ENCODE data around the gene PLA2R1.
A peak's percentile ranks its signal among the peaks of the same experiment; 100 is the strongest.
"Not testable (repeated sequence)": the region's sequence is repeated elsewhere in the genome, so short reads cannot be mapped to it uniquely, and the experiment has no call there.

PLA2R1 gene

DNA sequence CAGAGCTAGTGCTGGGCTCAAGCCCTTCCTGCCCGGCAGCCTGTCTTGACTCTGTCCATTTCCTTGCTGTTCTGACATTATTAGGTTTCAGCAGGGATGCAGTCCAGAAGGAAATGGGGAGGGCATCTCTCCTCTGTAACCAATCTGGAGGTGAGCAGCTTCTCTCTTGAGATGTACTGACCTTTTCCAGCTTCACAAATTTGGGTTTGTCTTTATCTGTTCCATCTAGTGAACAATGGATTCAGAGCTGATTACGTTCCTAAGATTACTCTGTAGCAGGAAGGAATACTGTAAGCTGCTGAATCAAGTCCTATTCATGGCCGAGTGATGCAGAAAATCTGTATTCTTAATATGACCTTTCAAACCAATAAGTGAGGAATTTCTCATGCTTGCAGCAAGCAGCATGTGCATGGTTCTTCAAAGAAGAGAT lies 11.0 kb downstream of the PLA2R1 start:
- Mint-ChIP-seq H3K4me3 (no peak overlapping the region), H3K27ac (no peak overlapping the region), H3K9me3 (no peaks in the 10 kb centered on the region), H3K4me1 (peaks cover 13% of the 10 kb centered on the region), H3K36me3 (no peaks in the 10 kb centered on the region)
- ATAC-seq, result no peak
- DNase-seq (ENCODE audit: low spot score in 2 of 2), result no peak

DNA sequence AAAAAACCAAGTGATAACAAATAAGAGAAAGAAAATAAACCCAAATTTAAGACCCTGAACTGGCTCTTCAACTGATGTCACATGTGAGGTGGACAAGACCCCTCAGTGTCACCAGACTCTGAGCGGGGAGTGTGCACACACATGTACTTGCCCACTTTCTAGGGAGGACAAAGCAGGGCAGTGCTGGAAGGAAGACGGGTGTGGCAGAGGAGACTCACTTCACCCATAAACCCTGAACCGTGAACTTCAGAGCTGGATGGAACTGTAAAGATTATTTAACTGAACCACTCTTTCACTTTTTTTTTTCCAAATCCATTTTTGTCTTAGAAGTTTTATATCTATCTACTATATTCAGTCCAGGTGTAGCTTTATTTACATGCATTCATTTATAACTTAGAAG lies 12.3 kb downstream of the PLA2R1 start:
- Mint-ChIP-seq H3K36me3 (no peaks in the 10 kb centered on the region), H3K4me3 (no peak overlapping the region), H3K9me3 (no peaks in the 10 kb centered on the region), H3K27ac (no peak overlapping the region), H3K4me1 (peaks cover 13% of the 10 kb centered on the region)
- no peak for DNase-seq (ENCODE audit: low spot score in 2 of 2)
- no peak for ATAC-seq

DNA sequence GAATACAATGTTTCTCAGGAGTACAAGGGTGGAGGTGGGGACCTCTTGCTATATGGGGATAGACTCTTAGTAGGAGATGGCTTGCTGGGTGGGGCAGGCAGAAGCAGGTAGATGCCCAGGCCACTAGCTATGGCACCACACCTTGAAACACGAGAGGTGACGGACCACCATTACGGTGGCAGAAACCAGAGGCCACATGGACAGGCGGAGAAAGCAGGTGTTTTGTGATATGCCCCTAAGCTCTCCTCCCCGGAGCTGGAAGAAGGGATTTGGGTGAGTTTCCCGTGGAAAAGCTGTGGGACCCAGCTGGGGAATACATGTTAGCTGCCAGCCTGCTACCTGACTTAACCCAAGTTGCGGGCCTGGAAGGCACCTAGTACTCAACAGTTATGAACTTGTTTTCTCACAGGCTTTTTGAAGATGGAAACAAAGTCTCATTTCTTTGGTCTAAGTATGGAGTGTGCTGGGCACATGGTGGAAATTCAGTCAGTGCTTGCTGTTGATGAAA lies 16.7 kb downstream of the PLA2R1 start:
- Mint-ChIP-seq H3K36me3 (no peaks in the 10 kb centered on the region), H3K27ac (no peak overlapping the region), H3K4me1 (no peaks in the 10 kb centered on the region), H3K4me3 (no peak overlapping the region), H3K9me3 (no peaks in the 10 kb centered on the region)
- DNase-seq (ENCODE audit: low spot score in 2 of 2) (no peak), ATAC-seq (no peak)

DNA sequence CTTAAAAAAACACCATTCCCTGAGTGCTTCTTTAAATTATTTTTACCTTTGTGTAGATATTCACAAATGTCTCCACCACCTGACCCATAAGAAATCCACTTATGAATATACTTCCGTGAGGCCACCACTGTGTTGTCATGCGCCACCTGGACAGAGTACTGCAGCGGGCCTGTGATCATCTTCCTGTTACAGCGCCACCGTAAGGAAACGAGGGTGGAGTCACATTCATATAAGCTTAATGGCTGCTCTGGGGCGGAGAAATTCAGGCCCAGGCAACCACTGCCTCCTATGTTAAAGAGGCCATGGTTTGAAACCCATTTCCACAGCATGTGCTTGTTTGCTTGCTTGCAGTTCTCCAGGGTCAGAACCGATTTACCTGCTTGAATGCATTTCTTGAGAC lies 17.7 kb downstream of the PLA2R1 start:
- Mint-ChIP-seq H3K27ac (no peak overlapping the region), H3K9me3 (no peaks in the 10 kb centered on the region), H3K4me1 (no peaks in the 10 kb centered on the region), H3K36me3 (no peaks in the 10 kb centered on the region), H3K4me3 (no peak overlapping the region)
- ATAC-seq (no peak), DNase-seq (ENCODE audit: low spot score in 2 of 2) (no peak)

DNA sequence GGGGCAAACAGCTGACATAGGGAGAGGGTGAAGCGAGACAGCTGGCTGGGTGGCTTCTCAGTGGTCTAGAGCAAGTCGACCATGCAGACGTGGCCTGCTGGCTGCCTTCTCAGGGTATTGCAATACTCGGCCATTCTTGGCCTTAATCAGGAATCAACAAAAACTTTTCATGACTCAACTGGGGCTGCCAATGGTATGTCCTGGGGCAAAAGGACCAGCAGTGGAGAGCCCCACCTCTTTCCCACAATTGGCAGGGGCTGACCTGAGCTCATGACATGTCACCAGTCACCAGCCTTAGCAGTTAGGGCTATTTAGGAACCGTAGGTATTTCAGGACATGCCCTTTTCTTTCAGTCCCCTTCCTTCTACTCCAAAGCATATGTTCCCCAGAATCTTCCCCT lies 19.1 kb downstream of the PLA2R1 start:
- DNase-seq (ENCODE audit: low spot score in 2 of 2), result no peak
- no peak overlapping the region for H3K27ac Mint-ChIP-seq
- H3K4me1 Mint-ChIP-seq, result no peaks in the 10 kb centered on the region
- no peak for ATAC-seq
- no peaks in the 10 kb centered on the region for H3K36me3 Mint-ChIP-seq
- H3K4me3 Mint-ChIP-seq, result no peak overlapping the region
- H3K9me3 Mint-ChIP-seq, result no peaks in the 10 kb centered on the region

DNA sequence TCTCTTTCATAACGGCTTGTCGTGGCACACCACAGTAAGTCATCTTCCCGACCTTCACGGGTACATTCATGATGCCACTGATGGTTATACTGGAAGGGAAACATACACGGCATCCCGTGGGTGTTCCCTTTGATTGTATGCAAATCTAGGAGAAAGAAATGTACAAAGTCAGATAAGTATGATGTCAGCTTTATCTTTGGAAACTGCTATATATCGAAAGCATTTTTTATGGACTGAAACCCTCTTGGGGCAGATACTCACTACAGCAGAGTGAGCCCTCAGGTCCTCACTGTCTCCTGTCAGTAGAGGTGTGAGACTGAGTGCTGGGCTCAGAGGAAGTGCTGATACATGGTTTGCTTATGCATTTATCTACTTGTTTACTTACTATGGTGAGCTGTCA lies 20.4 kb downstream of the PLA2R1 start:
- H3K4me1 Mint-ChIP-seq, result no peaks in the 10 kb centered on the region
- no peak overlapping the region for H3K4me3 Mint-ChIP-seq
- H3K9me3 Mint-ChIP-seq, result no peaks in the 10 kb centered on the region

DNA sequence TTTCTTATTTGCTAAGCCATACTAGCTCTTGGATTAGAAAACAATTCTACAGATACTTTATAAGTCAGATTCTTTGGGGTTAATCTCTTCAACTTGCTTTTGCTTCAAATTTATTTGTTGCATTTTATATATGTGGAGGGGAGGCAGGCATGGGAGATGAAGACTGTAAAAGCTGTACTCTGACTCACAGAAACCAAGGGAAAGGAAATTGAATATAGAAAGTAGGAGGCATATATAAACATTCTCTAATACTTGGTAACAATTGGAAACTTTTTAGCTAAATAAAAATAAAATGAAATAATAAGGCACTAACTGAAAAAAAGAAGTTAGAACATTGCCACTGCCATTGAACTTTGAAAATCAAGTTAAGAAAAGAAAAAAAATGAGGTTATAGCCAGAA lies 21.3 kb downstream of the PLA2R1 start:
- H3K4me3 Mint-ChIP-seq, result no peak overlapping the region
- no peak for DNase-seq (ENCODE audit: low spot score in 2 of 2)
- no peaks in the 10 kb centered on the region for H3K36me3 Mint-ChIP-seq
- no peak overlapping the region for H3K27ac Mint-ChIP-seq
- no peak for ATAC-seq
- H3K9me3 Mint-ChIP-seq, result no peaks in the 10 kb centered on the region
- H3K4me1 Mint-ChIP-seq, result no peaks in the 10 kb centered on the region

More for the DNA sequence above, 20.4 kb downstream of the PLA2R1 start:
- DNase-seq (ENCODE audit: low spot score in 2 of 2) (no peak), ATAC-seq (peak; percentile 96)
- no peak overlapping the region for H3K27ac Mint-ChIP-seq
- H3K36me3 Mint-ChIP-seq, result no peaks in the 10 kb centered on the region

DNA sequence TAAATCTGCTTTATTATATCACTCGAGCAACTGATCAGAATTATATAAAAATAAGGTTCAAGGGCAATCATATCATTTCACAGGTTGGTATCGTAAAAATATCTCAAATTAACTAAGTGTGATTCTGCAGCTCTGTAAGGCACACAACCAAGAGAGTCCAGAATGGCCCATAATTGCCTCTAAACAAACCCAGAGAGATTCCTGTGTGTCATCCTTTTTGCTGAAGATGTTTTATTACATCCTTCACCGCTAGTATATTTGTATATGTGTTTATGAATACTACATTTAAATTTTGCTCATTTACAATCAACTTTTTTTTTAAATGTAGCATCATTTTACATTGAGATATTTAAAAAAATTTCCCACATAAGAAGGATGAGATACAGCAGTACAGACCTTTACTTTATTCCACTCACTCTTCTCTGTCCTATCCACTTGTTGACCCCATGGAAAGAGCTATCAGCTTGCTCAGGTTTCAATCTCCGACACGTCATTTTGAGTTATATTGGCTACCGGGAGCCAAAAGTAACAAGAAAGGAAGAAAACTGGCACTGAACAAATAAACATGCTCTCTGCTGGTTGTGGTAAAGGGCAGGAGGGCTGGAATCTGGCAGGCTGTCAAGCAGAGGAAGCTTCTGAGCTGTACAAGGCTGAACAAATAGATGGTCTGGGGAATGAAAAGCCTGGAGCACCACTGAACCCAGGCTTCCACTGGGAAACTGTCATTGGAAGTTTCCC lies 23.1 kb downstream of the PLA2R1 start:
- no peak overlapping the region for H3K27ac Mint-ChIP-seq
- DNase-seq (ENCODE audit: low spot score in 2 of 2) (no peak), ATAC-seq (no peak)
- H3K4me1 Mint-ChIP-seq, result no peaks in the 10 kb centered on the region
- H3K9me3 Mint-ChIP-seq, result no peaks in the 10 kb centered on the region
- H3K4me3 Mint-ChIP-seq, result no peak overlapping the region
- no peaks in the 10 kb centered on the region for H3K36me3 Mint-ChIP-seq

DNA sequence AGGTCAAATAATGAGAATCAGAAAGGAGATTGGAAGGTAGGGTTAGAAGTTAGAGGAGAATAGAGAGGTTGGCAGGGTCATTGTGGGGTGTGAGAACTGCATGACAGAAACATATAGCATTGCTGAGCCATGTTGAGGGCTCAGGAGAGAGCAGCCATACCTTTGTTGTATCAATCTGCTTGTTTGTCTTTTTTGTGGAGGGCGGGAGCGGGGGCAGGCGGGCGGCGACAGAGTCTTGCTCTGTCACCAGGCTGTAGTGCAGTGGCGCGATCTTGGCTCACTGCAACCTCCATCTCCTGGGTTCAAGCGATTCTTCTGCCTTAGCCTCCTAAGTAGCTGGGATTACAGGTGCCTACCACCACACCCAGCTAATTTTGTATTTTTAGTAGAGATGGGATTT lies 23.8 kb downstream of the PLA2R1 start:
- not testable (repeated sequence) for DNase-seq (ENCODE audit: low spot score in 2 of 2); H3K4me3 Mint-ChIP-seq; H3K4me1 Mint-ChIP-seq; H3K27ac Mint-ChIP-seq; ATAC-seq; H3K36me3 Mint-ChIP-seq; H3K9me3 Mint-ChIP-seq

DNA sequence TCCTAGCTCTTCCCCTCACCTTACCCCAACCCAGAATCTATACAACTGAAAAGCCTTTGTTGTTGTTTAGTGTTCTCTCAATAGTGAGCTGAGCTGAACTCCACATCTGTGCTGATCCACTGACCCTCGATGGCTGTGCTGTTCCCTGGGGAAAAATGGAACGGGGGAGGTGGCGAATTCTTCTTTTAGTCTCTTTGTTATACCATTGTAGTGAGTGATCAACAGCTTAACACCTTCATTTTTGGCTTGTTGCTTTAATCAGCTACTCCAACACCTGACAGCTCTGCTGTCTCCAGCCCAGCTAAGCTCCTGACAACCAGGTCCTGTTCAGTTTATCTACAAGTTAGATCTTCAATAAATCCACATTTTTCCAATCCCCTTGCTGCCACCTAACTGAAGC lies 25.7 kb downstream of the PLA2R1 start:
- Mint-ChIP-seq H3K4me3 (no peak overlapping the region), H3K4me1 (no peaks in the 10 kb centered on the region), H3K27ac (no peak overlapping the region), H3K9me3 (no peaks in the 10 kb centered on the region), H3K36me3 (no peaks in the 10 kb centered on the region)
- ATAC-seq (no peak), DNase-seq (ENCODE audit: low spot score in 2 of 2) (no peak)

DNA sequence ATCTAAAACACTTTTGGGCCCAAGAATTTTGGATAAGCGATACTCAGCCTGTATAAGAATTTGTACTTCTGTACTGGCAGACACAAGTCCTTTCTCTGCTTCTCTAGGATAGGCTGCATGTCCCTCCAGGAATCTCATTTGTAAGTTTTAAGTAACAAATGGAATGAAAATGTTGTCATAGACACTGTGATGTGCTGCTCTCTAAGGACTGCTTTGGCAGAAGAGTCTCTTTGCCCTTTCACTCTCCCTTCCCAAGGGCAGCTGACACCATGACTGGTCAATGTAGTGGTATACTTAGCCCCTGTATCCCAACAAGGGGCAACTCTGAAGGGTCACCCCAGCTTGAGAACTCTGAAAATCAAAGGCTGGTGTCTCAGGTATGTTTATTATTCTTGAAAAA lies 27.3 kb downstream of the PLA2R1 start:
- Mint-ChIP-seq H3K4me1 (no peaks in the 10 kb centered on the region), H3K36me3 (no peaks in the 10 kb centered on the region), H3K4me3 (no peak overlapping the region), H3K27ac (no peak overlapping the region), H3K9me3 (no peaks in the 10 kb centered on the region)
- no peak for DNase-seq (ENCODE audit: low spot score in 2 of 2)
- no peak for ATAC-seq

DNA sequence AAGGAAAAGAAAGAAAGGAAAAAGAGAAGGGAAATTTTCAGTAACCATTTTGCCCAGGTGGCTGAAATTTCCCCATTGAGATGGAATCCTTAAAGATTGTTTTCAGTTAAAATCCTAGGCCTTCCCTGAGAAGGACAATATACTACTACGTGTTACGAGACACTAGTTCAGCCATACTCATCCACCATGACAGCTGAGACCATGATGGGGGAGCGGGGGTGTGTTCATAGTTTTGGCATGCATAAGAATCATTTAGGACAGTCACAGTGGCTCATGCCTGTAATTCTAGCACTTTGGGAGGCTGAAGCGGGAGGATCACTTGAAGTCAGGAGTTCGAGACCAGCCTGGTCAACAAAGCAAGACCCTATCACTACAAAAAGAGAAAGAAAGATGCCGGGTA lies 28.0 kb downstream of the PLA2R1 start:
- DNase-seq (ENCODE audit: low spot score in 2 of 2), result no peak
- no peak for ATAC-seq
- no peak overlapping the region for H3K27ac Mint-ChIP-seq
- H3K9me3 Mint-ChIP-seq, result no peaks in the 10 kb centered on the region
- no peaks in the 10 kb centered on the region for H3K36me3 Mint-ChIP-seq
- no peak overlapping the region for H3K4me3 Mint-ChIP-seq
- no peaks in the 10 kb centered on the region for H3K4me1 Mint-ChIP-seq

DNA sequence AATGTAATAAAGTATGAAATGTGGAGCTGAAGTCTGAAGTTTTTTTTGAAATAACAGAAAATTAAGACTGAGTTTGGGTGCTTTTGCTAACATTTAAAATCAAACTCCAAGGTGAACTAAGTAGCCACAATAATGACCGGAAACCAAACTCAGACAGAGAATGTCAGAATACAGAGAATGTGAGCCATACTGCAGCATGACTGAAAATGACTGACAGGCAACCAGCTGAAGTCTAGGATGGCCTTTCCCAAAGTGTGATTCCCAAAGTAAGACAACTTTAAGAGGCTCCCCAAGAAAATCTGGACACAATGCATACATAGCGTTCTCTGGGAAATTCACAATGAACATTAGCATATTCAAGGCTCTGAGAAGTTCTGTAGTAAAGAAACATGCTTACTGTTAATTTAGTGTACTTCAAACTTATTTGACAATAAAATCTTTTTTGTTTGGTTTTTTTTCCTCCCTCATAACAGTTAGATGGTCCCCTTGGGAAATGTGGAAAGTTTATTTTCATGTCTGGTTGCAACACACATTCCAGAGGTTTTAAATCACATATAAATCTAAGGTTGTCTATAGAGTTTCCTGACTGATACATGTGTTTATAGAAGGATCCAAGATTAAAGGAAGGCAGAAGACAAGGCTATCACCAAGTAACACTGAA lies 28.6 kb downstream of the PLA2R1 start:
- H3K4me3 Mint-ChIP-seq, result no peak overlapping the region
- H3K4me1 Mint-ChIP-seq, result no peaks in the 10 kb centered on the region
- H3K9me3 Mint-ChIP-seq, result no peaks in the 10 kb centered on the region
- DNase-seq (ENCODE audit: low spot score in 2 of 2) (no peak), ATAC-seq (peak; percentile 28)
- no peaks in the 10 kb centered on the region for H3K36me3 Mint-ChIP-seq
- H3K27ac Mint-ChIP-seq, result no peak overlapping the region

DNA sequence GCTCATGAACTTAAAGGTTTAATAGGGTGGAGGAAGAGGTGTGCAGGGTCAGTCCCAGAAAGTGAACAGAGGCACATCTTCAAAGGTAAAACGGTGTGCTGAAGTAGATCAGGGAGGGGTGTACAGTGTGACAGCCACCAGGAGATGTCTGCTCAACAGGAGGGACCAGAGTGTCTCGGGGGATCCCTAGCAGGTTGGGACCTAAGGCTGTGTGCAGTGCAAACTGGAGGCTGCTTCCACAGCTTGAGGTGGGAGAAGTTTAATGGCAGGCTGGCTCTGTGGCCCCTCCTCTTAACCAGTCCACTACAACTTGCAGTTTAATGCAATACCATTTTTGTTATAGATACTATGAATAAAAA lies 33.2 kb downstream of the PLA2R1 start:
- ATAC-seq (no peak), DNase-seq (ENCODE audit: low spot score in 2 of 2) (no peak)
- no peaks in the 10 kb centered on the region for H3K9me3 Mint-ChIP-seq
- no peak overlapping the region for H3K27ac Mint-ChIP-seq
- H3K4me1 Mint-ChIP-seq, result no peaks in the 10 kb centered on the region
- no peaks in the 10 kb centered on the region for H3K36me3 Mint-ChIP-seq
- no peak overlapping the region for H3K4me3 Mint-ChIP-seq

DNA sequence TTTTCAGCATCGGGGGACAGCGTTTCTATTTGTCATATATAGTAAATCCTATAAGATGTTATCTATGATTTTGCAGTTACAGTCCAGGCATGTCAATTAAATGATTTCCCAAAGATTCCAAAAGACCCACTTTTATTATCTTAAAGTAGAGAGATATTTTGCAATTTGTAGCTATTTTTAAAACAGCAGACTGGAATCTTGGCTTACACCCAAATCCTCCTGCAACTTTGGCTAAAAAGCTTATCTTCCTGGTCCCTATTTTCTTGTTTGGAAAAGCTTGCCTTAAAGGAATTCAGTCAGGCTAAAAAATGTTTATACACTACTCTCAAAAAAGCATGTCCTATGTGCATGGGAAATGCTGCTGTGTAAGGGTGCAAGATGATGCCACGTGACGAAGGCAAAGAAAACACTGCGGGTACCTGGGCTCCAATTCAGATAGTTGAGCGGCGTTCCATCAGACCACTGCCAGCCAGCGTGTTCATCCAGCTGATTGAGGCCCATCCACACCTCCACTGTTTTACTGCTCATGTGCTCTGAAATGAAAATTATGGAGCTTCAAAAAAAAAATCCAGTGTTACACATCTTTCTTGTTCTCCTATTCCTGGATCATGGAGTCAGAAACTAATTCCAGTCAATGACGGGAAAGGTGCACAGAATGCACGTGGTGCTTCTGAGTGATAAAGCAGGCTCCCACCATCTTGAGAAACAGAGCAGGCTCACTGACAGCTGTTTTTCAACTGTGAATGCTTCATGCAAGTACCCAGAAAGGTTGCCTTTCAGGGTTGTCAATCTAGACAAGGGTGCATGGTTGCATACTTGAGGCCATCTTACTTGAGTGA lies 33.8 kb downstream of the PLA2R1 start:
- DNase-seq (ENCODE audit: low spot score in 2 of 2) (no peak), ATAC-seq (no peak)
- no peak overlapping the region for H3K27ac Mint-ChIP-seq
- H3K9me3 Mint-ChIP-seq, result no peaks in the 10 kb centered on the region
- H3K4me1 Mint-ChIP-seq, result no peaks in the 10 kb centered on the region
- H3K36me3 Mint-ChIP-seq, result no peaks in the 10 kb centered on the region
- H3K4me3 Mint-ChIP-seq, result no peak overlapping the region

DNA sequence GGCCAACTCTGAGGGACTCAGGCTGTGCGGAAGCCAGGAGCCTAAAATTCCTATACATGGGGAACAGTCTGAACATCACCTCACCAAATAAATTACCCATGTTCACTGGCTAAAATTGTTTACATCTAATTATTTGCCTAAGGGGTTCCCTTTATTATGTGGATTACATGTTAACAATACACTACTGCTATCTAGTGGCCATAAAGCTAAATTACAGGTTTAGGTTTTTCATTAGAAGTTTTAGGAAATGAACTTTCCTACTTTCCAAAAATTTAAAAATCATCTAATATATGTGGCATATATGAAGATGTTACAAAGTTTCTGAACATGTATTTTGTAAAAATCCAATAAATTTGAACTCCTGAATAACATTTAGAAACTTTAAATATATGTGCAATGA lies 40.3 kb downstream of the PLA2R1 start:
- ATAC-seq (no peak), DNase-seq (ENCODE audit: low spot score in 2 of 2) (no peak)
- Mint-ChIP-seq H3K4me3 (no peak overlapping the region), H3K4me1 (no peaks in the 10 kb centered on the region), H3K9me3 (peaks cover 6% of the 10 kb centered on the region), H3K36me3 (no peaks in the 10 kb centered on the region), H3K27ac (no peak overlapping the region)

All from stimulated activated effector memory CD8-positive, alpha-beta T cell treated with anti-CD3 and anti-CD28 coated beads, Interleukin-12 subunit alpha, Interleukin-12 subunit beta, amount 100 ng/mL, for 72 hours (primary cell).